ENCODE data around the gene CX3CR1. TPM values are rescaled to one million over a fixed set of nuclear protein-coding genes. Genes with fewer than 3 reads are reported as not detected.

Gene CX3CR1
- total RNA-seq, 2 donors from 2014 or later: 2.7 to 3.4 TPM

DNA sequence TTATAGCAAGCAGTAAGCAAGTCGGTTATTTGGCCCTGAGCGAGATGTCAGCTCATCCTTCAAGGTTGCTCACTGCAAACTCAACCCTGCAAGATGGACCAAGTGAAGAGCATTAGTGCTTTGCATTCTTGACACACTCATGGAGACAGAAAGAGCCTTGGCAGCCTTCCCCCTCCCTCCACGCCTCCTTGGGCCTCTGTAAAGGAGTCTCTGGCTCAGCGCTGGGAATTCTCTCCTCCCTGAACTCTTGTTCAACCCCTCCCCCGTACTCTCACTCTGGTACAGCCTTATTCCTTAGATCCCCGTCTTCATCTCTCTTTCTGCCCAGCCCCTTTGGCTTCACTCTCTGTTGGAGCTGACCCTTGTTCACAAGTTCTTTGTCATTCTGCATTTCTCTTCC is 2.2 kb upstream of the CX3CR1 start:
- Histone ChIP-seq H3K27me3 (replicated peaks; ENCODE audit: insufficient read depth) (no peaks in the 10 kb centered on the region), H3K9me3 (no peaks in the 10 kb centered on the region), H3K4me1 (replicated peaks) (no peaks in the 10 kb centered on the region), H3K27ac (no peak overlapping the region), H3K36me3 (no peaks in the 10 kb centered on the region), H3K4me3 (no peak overlapping the region)
- TF ChIP-seq POLR2AphosphoS5 (IDR thresholded peaks at IDR 0.05) (no peak), POLR2A (IDR thresholded peaks at IDR 0.05) (no peak)
- TF ChIP-seq, protein P1, sequence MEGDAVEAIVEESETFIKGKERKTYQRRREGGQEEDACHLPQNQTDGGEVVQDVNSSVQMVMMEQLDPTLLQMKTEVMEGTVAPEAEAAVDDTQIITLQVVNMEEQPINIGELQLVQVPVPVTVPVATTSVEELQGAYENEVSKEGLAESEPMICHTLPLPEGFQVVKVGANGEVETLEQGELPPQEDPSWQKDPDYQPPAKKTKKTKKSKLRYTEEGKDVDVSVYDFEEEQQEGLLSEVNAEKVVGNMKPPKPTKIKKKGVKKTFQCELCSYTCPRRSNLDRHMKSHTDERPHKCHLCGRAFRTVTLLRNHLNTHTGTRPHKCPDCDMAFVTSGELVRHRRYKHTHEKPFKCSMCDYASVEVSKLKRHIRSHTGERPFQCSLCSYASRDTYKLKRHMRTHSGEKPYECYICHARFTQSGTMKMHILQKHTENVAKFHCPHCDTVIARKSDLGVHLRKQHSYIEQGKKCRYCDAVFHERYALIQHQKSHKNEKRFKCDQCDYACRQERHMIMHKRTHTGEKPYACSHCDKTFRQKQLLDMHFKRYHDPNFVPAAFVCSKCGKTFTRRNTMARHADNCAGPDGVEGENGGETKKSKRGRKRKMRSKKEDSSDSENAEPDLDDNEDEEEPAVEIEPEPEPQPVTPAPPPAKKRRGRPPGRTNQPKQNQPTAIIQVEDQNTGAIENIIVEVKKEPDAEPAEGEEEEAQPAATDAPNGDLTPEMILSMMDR (IDR thresholded peaks at IDR 0.05): no peak
- 74% methylated on average over 6 of the region's 6 CpGs for WGBS
- DNase-seq (ENCODE audit: low spot score): no peak
- intact Hi-C loops (cut with DNase I): no loop called here

DNA sequence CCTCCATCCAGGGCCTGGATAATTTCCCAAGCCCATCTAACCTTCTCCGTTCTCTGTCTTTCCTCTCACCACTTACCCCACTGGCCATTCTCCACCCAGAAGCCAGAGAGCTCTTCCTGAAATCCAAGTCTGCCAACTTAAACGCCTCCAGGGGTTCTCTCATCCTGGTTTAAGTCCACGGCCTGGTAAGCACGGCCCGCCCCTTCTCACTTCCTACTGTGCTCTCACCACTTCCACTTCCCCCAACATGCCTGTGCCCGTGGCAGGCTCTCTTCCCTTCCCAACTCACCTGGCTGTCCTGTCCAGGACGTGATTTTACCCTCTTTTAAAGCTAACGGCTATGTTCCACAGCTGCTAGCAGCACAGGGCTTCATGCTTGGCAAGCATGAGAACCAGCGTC is 1.7 kb upstream of the CX3CR1 start:
- H3K9me3 ChIP-seq: no peaks in the 10 kb centered on the region
- TF ChIP-seq POLR2AphosphoS5 (IDR thresholded peaks at IDR 0.05) (no peak), POLR2A (IDR thresholded peaks at IDR 0.05) (no peak)
- TF ChIP-seq, protein P1 (IDR thresholded peaks at IDR 0.05): no peak
- H3K27ac ChIP-seq: no peak overlapping the region
- no peak overlapping the region for H3K4me3 ChIP-seq
- WGBS: 66% methylated on average over 9 of the region's 9 CpGs
- no peaks in the 10 kb centered on the region for H3K4me1 ChIP-seq (replicated peaks)
- DNase-seq (ENCODE audit: low spot score): no peak
- no peaks in the 10 kb centered on the region for H3K36me3 ChIP-seq
- no peaks in the 10 kb centered on the region for H3K27me3 ChIP-seq (replicated peaks; ENCODE audit: insufficient read depth)
- intact Hi-C loops (cut with DNase I): no loop called here

DNA sequence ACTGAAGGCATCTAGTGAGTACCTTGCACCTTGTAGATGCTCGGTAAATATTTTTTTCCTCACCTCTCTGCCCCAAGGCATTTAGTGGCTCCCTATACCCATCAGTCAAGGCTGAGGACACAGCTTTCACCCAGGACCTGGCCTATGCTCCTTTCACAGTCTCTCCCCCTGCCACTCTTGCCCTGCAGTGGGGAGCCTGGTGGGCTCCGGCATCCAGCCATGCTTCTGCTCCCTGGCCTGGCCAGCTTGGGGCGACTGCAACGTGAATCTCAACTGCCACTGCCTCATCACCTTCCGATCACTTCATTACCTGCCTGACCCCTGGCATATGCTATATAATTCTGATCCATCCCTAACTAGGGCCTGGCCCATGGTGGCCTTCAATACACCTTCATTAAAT is 735 bp upstream of the CX3CR1 start:
- Histone ChIP-seq H3K9me3 (no peaks in the 10 kb centered on the region), H3K4me1 (replicated peaks) (no peaks in the 10 kb centered on the region), H3K4me3 (no peak overlapping the region), H3K27ac (no peak overlapping the region), H3K27me3 (replicated peaks; ENCODE audit: insufficient read depth) (no peaks in the 10 kb centered on the region), H3K36me3 (no peaks in the 10 kb centered on the region)
- WGBS: 94% methylated on average over 5 of the region's 5 CpGs
- no peak for DNase-seq (ENCODE audit: low spot score)
- intact Hi-C loops (cut with DNase I): no loop called here
- TF ChIP-seq POLR2A (IDR thresholded peaks at IDR 0.05) (no peak), POLR2AphosphoS5 (IDR thresholded peaks at IDR 0.05) (no peak)
- TF ChIP-seq, protein P1 (IDR thresholded peaks at IDR 0.05): no peak

DNA sequence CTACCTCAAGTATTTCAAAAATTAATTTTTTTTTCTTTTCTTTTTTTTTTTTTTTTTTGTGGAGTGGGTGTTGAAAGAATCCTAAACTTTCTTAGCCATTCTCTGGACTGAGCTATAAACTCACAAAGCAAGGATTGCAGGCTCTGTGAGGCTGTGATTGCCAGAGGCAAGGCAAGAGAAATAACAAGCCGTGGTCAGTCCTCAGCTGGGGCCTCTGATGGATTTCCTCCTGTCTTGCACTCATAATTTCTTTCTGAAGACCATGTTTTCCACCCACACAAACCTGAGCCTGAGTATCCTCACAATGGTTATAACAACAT is 1.3 kb downstream of the CX3CR1 start:
- Histone ChIP-seq H3K27me3 (replicated peaks; ENCODE audit: insufficient read depth) (no peaks in the 10 kb centered on the region), H3K9me3 (no peaks in the 10 kb centered on the region), H3K27ac (no peak overlapping the region), H3K4me3 (no peak overlapping the region), H3K36me3 (no peaks in the 10 kb centered on the region), H3K4me1 (replicated peaks) (no peaks in the 10 kb centered on the region)
- TF ChIP-seq, protein P1 (IDR thresholded peaks at IDR 0.05): no peak
- TF ChIP-seq POLR2A (IDR thresholded peaks at IDR 0.05): no peak
- no peak for TF ChIP-seq POLR2AphosphoS5 (IDR thresholded peaks at IDR 0.05)
- no peak for DNase-seq (ENCODE audit: low spot score)
- intact Hi-C loops (cut with DNase I): no loop called here
- WGBS: 42% methylated on average over 1 of the region's 1 CpG

DNA sequence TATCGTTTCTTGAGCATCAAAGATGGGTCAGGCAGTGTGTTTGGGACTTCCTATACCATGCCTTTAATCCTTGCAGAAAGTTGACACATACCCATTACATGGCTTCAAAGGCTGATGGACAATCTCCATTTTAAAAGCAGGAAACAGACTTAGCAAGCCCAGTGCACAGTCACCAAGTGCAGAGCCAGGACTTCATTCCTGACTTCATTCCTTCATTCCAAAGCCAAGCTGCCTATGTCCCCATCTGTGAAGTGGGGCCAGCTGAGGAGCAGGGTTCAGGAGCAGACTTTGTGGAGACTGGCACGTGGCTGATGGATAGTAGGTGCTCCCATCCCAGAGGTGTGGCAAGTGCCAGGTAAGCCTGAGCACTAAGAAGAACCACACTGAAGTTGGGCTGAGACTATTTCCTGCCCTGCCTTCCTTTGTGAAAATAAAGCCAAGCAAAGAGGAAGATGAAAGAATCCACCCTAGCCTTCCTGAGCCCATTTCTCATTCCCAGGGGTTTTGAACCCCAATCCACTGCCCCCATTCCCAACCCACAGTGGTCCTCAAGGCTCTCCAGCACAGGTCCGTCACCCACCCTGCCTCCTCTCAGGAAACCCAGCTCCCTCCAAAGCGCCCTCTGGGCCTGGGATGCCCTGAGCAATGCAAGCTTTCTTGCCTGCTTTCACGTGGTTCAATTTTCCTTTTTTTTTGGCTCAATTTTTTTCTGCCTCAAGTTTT is 1.8 kb downstream of the CX3CR1 start:
- Histone ChIP-seq H3K27me3 (replicated peaks; ENCODE audit: insufficient read depth) (no peaks in the 10 kb centered on the region), H3K4me3 (no peak overlapping the region), H3K9me3 (no peaks in the 10 kb centered on the region), H3K36me3 (no peaks in the 10 kb centered on the region), H3K4me1 (replicated peaks) (no peaks in the 10 kb centered on the region), H3K27ac (no peak overlapping the region)
- DNase-seq (ENCODE audit: low spot score): no peak
- TF ChIP-seq POLR2AphosphoS5 (IDR thresholded peaks at IDR 0.05) (no peak), POLR2A (IDR thresholded peaks at IDR 0.05) (no peak)
- TF ChIP-seq, protein P1 (IDR thresholded peaks at IDR 0.05): no peak
- 57% methylated on average over 5 of the region's 5 CpGs for WGBS
- intact Hi-C loops (cut with DNase I): no loop called here

All from prostate gland (tissue), 2 donors.